GM12874 (cell line): ENCODE data around the gene DHX8.

ENCODE experiments used
- CTCF ChIP-seq: IDR thresholded peaks from 2 replicates; pipeline ENCODE4 v1.5.1; 2011; ENCODE audit warnings: low read depth, mild to moderate bottlenecking, control low read depth, low read length, moderate library complexity; ENCODE audit not compliant: insufficient read depth

DHX8 gene

DNA sequence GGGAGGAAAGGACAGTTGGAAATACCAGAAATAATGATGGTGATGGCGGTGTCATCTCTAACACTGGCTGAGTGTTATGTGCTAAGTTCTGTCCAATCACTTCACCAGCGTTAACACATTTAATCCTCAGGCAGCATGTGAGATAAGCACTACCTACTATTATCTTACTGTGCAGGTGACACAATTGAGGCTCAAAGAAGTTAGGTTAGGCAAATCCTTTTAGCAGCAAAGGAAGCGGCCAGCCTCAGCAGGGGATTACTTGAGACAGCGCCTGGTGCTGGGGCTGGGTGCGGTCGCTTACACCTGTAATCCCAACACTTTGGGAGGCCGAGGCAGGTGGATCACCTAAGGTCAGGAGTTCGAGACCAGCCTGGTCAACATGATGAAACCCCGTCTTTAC lies 18.7 kb upstream of the DHX8 start:
- no peak for TF ChIP-seq CTCF

- no peak for TF ChIP-seq CTCF
Measured at GRCh38 chr17:43467981-43468581, 15.7 kb upstream of the DHX8 start.

- TF ChIP-seq CTCF, result no peak
Measured at GRCh38 chr17:43468691-43469139, 15.1 kb upstream of the DHX8 start.

DNA sequence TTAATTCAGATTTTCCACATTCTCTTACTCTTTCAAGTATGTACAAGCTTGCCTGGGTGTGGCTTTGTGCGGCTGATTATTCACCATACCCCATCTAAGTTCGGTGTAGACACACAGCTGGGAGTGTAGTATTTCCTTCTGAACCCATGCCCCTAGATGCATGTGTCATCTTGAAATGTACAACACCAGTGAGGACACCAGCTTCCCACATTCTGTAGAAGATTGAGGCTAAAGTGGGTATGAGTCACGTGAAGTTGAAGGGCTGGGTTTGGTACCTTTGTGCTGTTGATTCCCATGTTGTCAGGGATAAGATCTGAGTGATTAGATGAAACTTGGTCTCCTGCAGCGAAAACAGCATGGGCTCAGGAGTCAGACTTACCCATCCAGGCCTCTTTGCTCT lies 14.6 kb upstream of the DHX8 start:
- no peak for TF ChIP-seq CTCF

DNA sequence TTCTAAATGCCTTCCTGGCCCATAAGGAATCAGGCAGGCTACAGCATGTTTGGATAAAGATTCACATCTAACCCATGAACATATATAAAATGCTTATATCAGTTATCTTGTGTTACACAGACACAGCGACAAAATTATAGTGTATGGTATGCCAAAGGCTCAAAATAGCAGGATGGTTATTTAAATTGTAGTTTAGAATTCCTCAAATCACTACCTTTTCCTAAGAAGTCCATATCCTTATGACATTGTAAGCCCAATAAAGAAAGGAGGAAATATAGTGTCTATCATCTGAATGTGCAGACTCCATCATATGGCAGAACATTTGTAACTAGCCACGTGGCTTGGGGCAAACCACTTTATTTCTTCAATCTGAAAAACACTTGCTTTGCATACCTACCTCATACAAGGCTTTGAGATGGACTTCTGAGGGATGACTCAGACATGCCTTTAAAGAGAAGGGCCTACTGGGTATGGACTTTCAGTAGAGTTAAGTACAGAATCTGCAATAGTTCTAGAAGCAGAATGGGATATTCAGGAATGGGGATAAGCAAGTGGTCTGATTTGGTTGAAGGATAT lies 12.1 kb upstream of the DHX8 start:
- TF ChIP-seq CTCF, result no peak

- TF ChIP-seq CTCF, result no peak
Measured at GRCh38 chr17:43475494-43476089, 8.2 kb upstream of the DHX8 start.

DNA sequence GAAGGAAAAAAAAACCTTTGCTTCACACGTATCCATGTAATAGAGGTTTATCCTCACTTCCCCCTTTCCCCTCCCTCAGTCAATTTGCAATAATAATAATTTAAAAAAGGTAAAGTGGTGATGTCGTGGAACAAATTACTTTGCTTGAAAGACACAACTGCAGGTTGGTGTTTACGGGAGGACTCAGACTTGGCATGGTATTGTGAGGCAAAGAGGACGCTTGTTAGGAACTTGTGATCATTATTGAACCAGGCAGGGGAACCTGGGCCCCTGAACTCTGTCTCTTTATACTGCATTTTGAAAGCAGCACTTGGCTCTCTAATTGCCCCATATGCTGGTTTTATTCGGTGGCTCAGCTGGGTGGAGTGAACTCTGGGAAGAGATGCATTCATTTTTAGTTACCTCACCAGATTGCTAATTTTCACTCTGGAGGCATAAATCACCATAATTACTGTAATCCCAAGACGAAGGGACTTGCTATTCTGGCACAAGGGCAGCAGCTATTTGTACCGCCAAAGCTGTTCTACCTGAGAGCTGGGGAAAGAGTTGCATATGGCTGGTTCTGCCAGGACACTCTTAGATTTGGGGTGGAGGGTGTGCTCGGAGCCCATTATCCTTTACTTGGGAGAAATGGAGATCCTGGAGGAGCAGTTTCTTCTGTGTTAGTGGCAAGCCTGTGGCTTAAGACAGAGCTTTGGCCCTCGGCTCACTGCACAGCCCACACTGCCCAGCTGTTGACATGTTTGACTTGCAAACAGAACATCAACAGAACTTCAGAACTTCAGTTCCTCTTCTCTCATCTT lies 5.7 kb upstream of the DHX8 start:
- TF ChIP-seq CTCF, result no peak
